Stimulated activated memory B cell treated with anti-CD40 and anti-IgM and Interleukin-4, amounts not matched to agents 10 μg/mL and 1 μg/mL and 100 μg/mL, for 72 hours (primary cell): ENCODE results near the gene ATAD3B.
"Not testable (repeated sequence)": the region's sequence is repeated elsewhere in the genome, so short reads cannot be mapped to it uniquely, and the experiment has no call there.

ENCODE experiments used
- ATAC-seq: fragments of 150-1000 bp; cut with Tn5 transposase; 2 replicates; pipeline ENCODE4 v1.10.0; 2021
- H3K27ac Mint-ChIP-seq: one replicate; pipeline ENCODE4 v1.8.0; 2022; ENCODE audit warnings: mild to moderate bottlenecking, mixed read lengths
- H3K27me3 Mint-ChIP-seq: one replicate; pipeline ENCODE4 v1.8.0; 2022; ENCODE audit warnings: mixed read lengths
- H3K36me3 Mint-ChIP-seq: one replicate; pipeline ENCODE4 v1.8.0; 2022; ENCODE audit warnings: mixed read lengths
- H3K4me1 Mint-ChIP-seq: one replicate; pipeline ENCODE4 v1.8.0; 2022; ENCODE audit warnings: mixed read lengths
- H3K4me3 Mint-ChIP-seq: one replicate; pipeline ENCODE4 v1.8.0; 2022; ENCODE audit warnings: mild to moderate bottlenecking, moderate library complexity, mixed read lengths
- H3K9me3 Mint-ChIP-seq: one replicate; pipeline ENCODE4 v1.8.0; 2022; ENCODE audit warnings: mixed read lengths

ATAD3B gene

GRCh38 chr1:1438531-1439381, 32.8 kb upstream of the ATAD3B start:
- H3K27me3 Mint-ChIP-seq = peaks cover 74% of the 10 kb centered on the region
- no peaks in the 10 kb centered on the region for H3K9me3 Mint-ChIP-seq
- H3K27ac Mint-ChIP-seq = no peak overlapping the region
- ATAC-seq = no peak
- H3K4me1 Mint-ChIP-seq = peaks cover 29% of the 10 kb centered on the region
- H3K36me3 Mint-ChIP-seq = no peaks in the 10 kb centered on the region
- no peak overlapping the region for H3K4me3 Mint-ChIP-seq

GRCh38 chr1:1439546-1440261, 31.9 kb upstream of the ATAD3B start:
- H3K9me3 Mint-ChIP-seq = no peaks in the 10 kb centered on the region
- no peaks in the 10 kb centered on the region for H3K36me3 Mint-ChIP-seq
- ATAC-seq = peak; percentile 46
- H3K27me3 Mint-ChIP-seq = peaks cover 70% of the 10 kb centered on the region
- H3K4me1 Mint-ChIP-seq = peaks cover 20% of the 10 kb centered on the region
- no peak overlapping the region for H3K27ac Mint-ChIP-seq
- H3K4me3 Mint-ChIP-seq = no peak overlapping the region

- Mint-ChIP-seq H3K9me3 (no peaks in the 10 kb centered on the region), H3K4me3 (no peak overlapping the region)
Observed at GRCh38 chr1:1440262-1441001, 31.1 kb upstream of the ATAD3B start.

GRCh38 chr1:1441002-1441888, 30.3 kb upstream of the ATAD3B start:
- Mint-ChIP-seq H3K9me3 (no peaks in the 10 kb centered on the region), H3K4me1 (peaks cover 11% of the 10 kb centered on the region), H3K27me3 (peaks cover 60% of the 10 kb centered on the region), H3K4me3 (no peak overlapping the region), H3K27ac (no peak overlapping the region), H3K36me3 (no peaks in the 10 kb centered on the region)
- peak; percentile 63 for ATAC-seq

More at GRCh38 chr1:1440262-1441001, 31.1 kb upstream of the ATAD3B start:
- ATAC-seq = no peak
- Mint-ChIP-seq H3K27me3 (peaks cover 63% of the 10 kb centered on the region), H3K27ac (no peak overlapping the region), H3K36me3 (no peaks in the 10 kb centered on the region), H3K4me1 (peaks cover 14% of the 10 kb centered on the region)

- ATAC-seq = no peak
- no peaks in the 10 kb centered on the region for H3K36me3 Mint-ChIP-seq
- H3K27ac Mint-ChIP-seq = no peak overlapping the region
- H3K4me3 Mint-ChIP-seq = no peak overlapping the region
- H3K27me3 Mint-ChIP-seq = peaks cover 53% of the 10 kb centered on the region
- H3K9me3 Mint-ChIP-seq = no peaks in the 10 kb centered on the region
- H3K4me1 Mint-ChIP-seq = peaks cover 9% of the 10 kb centered on the region
Observed at GRCh38 chr1:1442069-1442770, 29.3 kb upstream of the ATAD3B start.

- not testable (repeated sequence) for H3K9me3 Mint-ChIP-seq, H3K27ac Mint-ChIP-seq, ATAC-seq
Observed at GRCh38 chr1:1446631-1447030, 24.9 kb upstream of the ATAD3B start.

GRCh38 chr1:1449099-1449739, 22.3 kb upstream of the ATAD3B start, which contains the start of gene ATAD3C:
ATAD3C (plus strand) TSS chr1:1449689; CDS start chr1:1450684, 995 bp downstream.
- ATAC-seq = no peak
- H3K27me3 Mint-ChIP-seq = peaks cover 10% of the 10 kb centered on the region
- no peaks in the 10 kb centered on the region for H3K9me3 Mint-ChIP-seq
- H3K36me3 Mint-ChIP-seq = no peaks in the 10 kb centered on the region
- no peak within 1 kb of the TSS for H3K27ac Mint-ChIP-seq
- no peaks in the 10 kb centered on the region for H3K4me1 Mint-ChIP-seq
- no peak within 1 kb of the TSS for H3K4me3 Mint-ChIP-seq

More at GRCh38 chr1:1446631-1447030, 24.9 kb upstream of the ATAD3B start:
- peaks cover 36% of the 10 kb centered on the region for H3K27me3 Mint-ChIP-seq
- not testable (repeated sequence) for H3K4me1 Mint-ChIP-seq, H3K4me3 Mint-ChIP-seq, H3K36me3 Mint-ChIP-seq

- H3K27ac Mint-ChIP-seq, H3K4me1 Mint-ChIP-seq, ATAC-seq, H3K4me3 Mint-ChIP-seq, H3K9me3 Mint-ChIP-seq, H3K27me3 Mint-ChIP-seq, H3K36me3 Mint-ChIP-seq: not testable (repeated sequence)
Observed at GRCh38 chr1:1450616-1451015, 20.9 kb upstream of the ATAD3B start.

GRCh38 chr1:1451696-1452364, 19.7 kb upstream of the ATAD3B start:
- peak; percentile 4 for ATAC-seq
- Mint-ChIP-seq H3K4me3 (no peak overlapping the region), H3K9me3 (no peaks in the 10 kb centered on the region), H3K4me1 (no peaks in the 10 kb centered on the region), H3K36me3 (no peaks in the 10 kb centered on the region), H3K27me3 (peaks cover 9% of the 10 kb centered on the region), H3K27ac (no peak overlapping the region)

- not testable (repeated sequence) for H3K4me3 Mint-ChIP-seq, H3K27me3 Mint-ChIP-seq, H3K27ac Mint-ChIP-seq, H3K4me1 Mint-ChIP-seq, H3K36me3 Mint-ChIP-seq, ATAC-seq, H3K9me3 Mint-ChIP-seq
Observed at GRCh38 chr1:1452365-1452739, 19.2 kb upstream of the ATAD3B start.

GRCh38 chr1:1452882-1453281, 18.7 kb upstream of the ATAD3B start:
- H3K4me1 Mint-ChIP-seq = no peaks in the 10 kb centered on the region
- H3K9me3 Mint-ChIP-seq = no peaks in the 10 kb centered on the region
- peaks cover 9% of the 10 kb centered on the region for H3K27me3 Mint-ChIP-seq
- H3K4me3 Mint-ChIP-seq = no peak overlapping the region
- no peaks in the 10 kb centered on the region for H3K36me3 Mint-ChIP-seq
- no peak overlapping the region for H3K27ac Mint-ChIP-seq
- no peak for ATAC-seq

GRCh38 chr1:1454286-1455056, 17.1 kb upstream of the ATAD3B start:
- H3K9me3 Mint-ChIP-seq, H3K27me3 Mint-ChIP-seq, H3K4me3 Mint-ChIP-seq, H3K36me3 Mint-ChIP-seq, H3K4me1 Mint-ChIP-seq, ATAC-seq, H3K27ac Mint-ChIP-seq: not testable (repeated sequence)
